Testis (tissue), 2 donors: ENCODE measurements around the gene SNAP23.

Experiments used
- POLR2A ChIP-seq: fragments of 450-650 bp; IDR thresholded peaks from one replicate; pipeline ENCODE4 v1.6.1; 2017; ENCODE audit warnings: antibody characterized with exemption, mild to moderate bottlenecking, moderate library complexity
- TF ChIP-seq, protein P1 (sequence below), 3 experiments: fragments of 450-650 bp in 2 of 3; fragments of 200-600 bp in 1 of 3; sonication (generic) in 1 of 3; IDR thresholded peaks; one replicate each; pipeline ENCODE4 v1.5.1; 2016 to 2019; ENCODE audit warnings: antibody characterized with exemption in 3 of 3, mild to moderate bottlenecking in 2 of 3, moderate library complexity in 1 of 3

- TF ChIP-seq, protein P1, sequence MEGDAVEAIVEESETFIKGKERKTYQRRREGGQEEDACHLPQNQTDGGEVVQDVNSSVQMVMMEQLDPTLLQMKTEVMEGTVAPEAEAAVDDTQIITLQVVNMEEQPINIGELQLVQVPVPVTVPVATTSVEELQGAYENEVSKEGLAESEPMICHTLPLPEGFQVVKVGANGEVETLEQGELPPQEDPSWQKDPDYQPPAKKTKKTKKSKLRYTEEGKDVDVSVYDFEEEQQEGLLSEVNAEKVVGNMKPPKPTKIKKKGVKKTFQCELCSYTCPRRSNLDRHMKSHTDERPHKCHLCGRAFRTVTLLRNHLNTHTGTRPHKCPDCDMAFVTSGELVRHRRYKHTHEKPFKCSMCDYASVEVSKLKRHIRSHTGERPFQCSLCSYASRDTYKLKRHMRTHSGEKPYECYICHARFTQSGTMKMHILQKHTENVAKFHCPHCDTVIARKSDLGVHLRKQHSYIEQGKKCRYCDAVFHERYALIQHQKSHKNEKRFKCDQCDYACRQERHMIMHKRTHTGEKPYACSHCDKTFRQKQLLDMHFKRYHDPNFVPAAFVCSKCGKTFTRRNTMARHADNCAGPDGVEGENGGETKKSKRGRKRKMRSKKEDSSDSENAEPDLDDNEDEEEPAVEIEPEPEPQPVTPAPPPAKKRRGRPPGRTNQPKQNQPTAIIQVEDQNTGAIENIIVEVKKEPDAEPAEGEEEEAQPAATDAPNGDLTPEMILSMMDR (IDR thresholded peaks at IDR 0.05), result no peak
- no peak for TF ChIP-seq POLR2A
These were observed 12.8 kb downstream of the SNAP23 start for GRCh38 chr15:42508263-42508690.
